DOHH2 (cell line): ENCODE results near the gene RINL.

Experiments used
- CTCF ChIP-seq: fragments of 200-600 bp; sonication (generic); IDR thresholded peaks from one replicate; pipeline ENCODE4 v1.5.1; 2014; ENCODE audit warnings: antibody characterized with exemption, mild to moderate bottlenecking, low read depth, low read length; ENCODE audit not compliant: poor library complexity, severe bottlenecking
- EZH2phosphoT487 ChIP-seq: fragments of 200-600 bp; sonication (generic); IDR thresholded peaks from 2 replicates; pipeline ENCODE4 v1.6.1; 2017; ENCODE audit warnings: borderline replicate concordance, mild to moderate bottlenecking, antibody characterized with exemption, low read length, moderate library complexity, mixed read lengths

GRCh38 chr19:38868551-38868950 is 9.5 kb downstream of the RINL start:
- TF ChIP-seq CTCF (no peak), EZH2phosphoT487 (no peak)
